Hematopoietic multipotent progenitor cell (in vitro differentiated cells): Measurements from ENCODE around the gene PLPP7. TPM values are rescaled to one million over a fixed set of nuclear protein-coding genes. Genes with fewer than 3 reads are reported as not detected.
A peak's percentile ranks its signal among the peaks of the same experiment; 100 is the strongest.
"Not testable (repeated sequence)": the region's sequence is repeated elsewhere in the genome, so short reads cannot be mapped to it uniquely, and the experiment has no call there.

ENCODE experiments used
- DNase-seq, 3 donors: peaks; one replicate each; pipeline ENCODE4 v3.0.0-alpha.2; 2011 to 2015; ENCODE audit warnings: low read depth in 2 of 3, low spot score in 2 of 3
- total RNA-seq: library from RNA; depleted of rRNA; stranded (reverse); fragments of >200 nt; gene quantifications from one replicate; pipeline ENCODE4 v1.2.3, GENCODE V29; 2012

Gene PLPP7
- total RNA-seq = 5.9 TPM

- no peak for DNase-seq
Measured at GRCh38 chr9:131289301-131290035, at the start of gene PLPP7. Gene PLPP7 (plus strand): TSS chr9:131289723. CDS start chr9:131289998, 275 bp downstream.

- DNase-seq = peak in 1 of 3 donors; percentile 21
Measured at GRCh38 chr9:131240047-131240921, 49.2 kb upstream of the PLPP7 start.

- not testable (repeated sequence) for DNase-seq
Measured at GRCh38 chr9:131244331-131244730, 45.2 kb upstream of the PLPP7 start.

DNA sequence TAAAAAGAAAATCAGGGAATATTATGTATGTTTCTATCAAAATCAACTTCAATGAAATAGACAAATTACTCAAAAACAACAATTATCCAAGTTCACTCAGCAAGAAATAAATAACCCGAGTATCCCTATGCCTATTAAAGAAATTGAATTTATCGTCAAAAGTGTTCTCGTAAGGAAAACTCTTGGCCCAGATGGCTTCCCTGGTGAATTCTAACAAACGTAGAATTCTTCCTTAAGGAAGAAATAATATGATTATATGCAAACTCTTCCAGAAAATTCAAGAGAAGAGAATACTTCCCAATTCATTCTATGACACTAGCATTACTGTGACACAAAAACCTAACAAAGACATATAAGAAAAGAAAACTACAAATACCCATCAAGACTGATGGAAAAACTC, 42.9 kb upstream of the PLPP7 start:
- DNase-seq = no peak

GRCh38 chr9:131252120-131252519, 37.4 kb upstream of the PLPP7 start:
- no peak for DNase-seq

DNA sequence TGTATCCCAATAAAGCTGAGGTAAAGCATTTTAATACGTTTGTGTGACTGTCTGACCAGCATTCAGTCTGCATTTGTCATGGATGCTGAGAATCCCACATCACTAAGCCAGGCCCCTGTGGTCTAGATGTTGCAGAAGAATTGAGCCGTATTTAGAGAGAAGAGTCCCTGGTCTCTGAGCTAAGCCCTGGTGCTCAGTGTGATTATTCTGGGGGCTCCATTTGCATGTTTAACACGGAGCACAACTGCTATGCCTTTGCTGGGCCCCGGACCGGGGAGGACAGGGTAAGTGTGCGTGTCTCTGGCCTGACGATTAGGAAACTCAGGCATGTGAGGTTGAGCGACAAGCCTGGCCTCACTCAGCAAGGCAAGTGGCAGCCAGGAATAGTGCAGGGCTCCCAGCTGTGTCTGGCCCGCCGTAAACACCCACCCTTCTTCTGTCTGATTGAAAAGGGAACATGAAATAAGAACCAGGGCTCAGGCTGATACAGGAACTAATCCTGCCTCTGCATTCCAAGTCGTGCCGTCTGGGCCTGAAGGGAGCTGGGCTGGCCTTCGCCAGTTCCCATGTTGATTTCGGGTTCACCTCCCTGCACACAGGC, 35.5 kb upstream of the PLPP7 start:
- peak in 1 of 3 donors; percentile 65 for DNase-seq

DNA sequence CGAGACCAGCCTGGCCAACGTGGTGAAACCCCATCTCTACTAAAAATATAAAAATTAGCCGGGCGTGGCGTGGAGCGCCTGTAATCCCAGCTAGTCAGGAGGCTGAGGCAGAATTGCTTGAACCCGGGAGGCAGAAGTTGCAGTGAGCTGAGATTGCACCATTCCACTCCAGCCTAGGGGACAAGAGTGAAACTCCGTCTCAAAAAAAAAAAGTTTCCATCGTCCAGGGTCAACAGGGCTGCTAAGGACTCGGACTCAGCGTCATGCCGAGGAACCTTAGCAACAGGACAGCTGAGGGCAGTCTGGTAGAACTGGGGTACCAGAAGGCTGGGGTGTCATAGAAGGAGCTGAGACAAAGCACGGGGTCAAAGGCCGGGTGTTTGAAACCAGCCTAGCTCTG, 34.9 kb upstream of the PLPP7 start:
- no peak for DNase-seq

DNA sequence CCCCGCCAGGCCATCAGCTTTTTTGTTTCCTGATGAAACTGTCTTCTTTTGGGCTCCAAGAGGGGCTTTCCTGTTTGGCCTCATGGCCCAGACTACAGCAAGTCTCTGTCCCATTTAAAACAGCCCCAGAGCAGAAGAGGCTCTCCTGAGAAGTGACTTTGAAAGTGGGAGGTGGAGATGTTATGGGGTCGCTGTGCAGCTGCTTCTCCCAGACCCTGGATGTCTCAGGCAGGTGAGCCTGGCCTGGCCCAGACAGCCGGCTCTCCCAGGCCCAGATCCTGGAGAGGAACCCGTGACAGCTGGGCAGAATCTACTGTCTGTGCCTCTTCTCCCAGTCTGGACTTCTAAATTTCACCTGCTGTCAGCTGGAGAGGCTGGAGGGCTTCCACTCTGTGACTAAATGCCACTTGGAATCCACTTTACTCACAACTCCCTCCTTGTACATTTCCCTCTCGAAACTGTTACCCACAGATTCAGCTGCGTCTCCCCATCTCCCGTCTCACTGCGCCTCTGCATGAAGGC, 33.8 kb upstream of the PLPP7 start:
- no peak for DNase-seq

DNA sequence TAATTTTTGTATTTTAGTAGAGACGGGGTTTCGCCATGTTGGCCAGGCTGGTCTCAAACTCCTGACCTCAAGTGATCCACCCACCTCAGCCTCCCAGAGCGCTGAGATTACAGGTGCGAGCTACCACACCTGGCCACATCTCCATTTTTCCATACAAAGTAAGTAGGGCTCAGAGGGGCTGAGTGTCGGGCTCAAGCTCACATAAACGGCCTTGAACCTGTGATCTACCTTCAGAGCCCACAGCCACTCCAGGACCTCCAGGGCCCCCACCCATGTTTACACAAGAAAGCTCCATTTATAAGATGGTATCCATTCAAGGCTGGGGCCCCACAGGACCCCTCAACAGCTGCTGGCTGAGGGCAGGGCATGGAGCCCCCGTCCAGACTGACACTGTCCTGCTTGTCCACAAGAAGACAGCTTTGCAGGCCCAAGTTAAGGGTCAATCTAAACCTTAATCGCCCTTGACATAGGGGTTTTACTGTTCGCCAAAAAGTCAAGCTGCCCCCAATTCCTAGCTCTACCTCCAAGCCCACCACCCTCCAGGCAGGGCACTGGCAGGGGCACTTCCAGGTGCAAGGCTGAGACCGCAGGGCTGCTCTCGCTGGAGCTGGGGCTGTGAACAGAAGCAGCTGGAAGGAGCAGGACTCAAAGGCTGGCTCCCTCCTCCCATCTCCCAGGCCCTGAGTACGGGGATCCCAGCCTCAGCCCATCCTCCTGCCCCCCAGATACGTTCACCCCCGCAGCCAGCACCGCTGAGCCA, 32.1 kb upstream of the PLPP7 start:
- DNase-seq = no peak

GRCh38 chr9:131258186-131258585, 31.3 kb upstream of the PLPP7 start:
- no peak for DNase-seq

DNA sequence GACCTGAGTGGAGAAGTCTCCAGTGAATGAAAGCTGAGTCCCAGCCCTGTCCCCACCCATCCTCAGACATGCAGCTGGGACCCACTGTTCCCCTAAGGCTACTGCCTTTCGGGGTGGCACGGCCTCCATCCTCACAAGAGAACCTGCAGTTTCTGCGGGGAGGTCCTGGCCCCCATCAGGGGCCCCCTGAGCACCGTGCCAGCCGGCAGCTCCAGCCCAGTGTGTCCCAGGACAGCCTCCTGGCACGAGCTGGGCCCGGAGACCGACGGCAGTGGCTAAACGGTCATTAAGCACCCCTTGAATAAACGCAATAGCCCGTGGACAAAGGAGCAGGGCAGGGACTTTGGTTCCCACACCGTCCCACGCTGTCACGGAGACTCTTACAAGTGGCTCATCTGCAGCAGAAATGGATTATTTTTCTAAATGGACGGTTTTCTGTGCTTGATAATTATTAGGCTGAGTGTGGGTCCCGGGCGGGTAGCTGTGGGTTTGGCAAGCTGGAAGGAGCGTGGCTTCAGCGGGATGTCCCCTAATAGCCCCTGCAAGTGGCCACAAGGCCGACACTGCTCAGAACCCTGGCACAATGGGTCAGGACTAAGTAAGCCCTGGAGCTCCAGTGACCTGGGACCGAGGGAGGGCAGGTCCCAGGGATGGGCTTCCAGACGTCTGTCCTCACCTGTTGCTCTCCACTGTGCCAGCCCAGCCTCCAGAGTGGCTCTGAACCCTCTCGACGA, 30.7 kb upstream of the PLPP7 start:
- DNase-seq = no peak

DNA sequence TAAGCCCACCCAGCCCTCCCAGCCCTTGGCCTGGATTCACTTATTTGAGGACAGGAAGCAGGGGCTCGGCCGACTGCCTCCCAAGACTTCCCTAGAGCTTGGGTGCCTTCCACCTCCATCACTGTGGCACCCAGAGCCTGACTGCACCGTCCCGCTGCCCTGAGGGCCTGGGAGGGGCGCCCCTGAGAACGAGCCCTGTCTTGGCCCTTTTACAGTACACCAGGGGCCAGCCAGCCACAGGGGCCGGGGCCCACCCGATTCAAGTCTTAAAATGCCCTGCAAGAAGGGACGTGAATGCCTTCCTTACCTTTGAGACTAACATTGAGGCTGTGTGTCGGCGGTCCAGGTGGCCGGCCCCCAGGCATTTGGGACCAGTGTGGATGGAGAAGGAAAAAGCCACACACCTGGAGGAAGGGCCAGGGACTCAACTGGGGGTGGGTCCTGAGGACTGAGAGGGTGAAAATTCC, 30.1 kb upstream of the PLPP7 start:
- DNase-seq = no peak

- no peak for DNase-seq
Measured at GRCh38 chr9:131259916-131260597, 29.5 kb upstream of the PLPP7 start.

DNA sequence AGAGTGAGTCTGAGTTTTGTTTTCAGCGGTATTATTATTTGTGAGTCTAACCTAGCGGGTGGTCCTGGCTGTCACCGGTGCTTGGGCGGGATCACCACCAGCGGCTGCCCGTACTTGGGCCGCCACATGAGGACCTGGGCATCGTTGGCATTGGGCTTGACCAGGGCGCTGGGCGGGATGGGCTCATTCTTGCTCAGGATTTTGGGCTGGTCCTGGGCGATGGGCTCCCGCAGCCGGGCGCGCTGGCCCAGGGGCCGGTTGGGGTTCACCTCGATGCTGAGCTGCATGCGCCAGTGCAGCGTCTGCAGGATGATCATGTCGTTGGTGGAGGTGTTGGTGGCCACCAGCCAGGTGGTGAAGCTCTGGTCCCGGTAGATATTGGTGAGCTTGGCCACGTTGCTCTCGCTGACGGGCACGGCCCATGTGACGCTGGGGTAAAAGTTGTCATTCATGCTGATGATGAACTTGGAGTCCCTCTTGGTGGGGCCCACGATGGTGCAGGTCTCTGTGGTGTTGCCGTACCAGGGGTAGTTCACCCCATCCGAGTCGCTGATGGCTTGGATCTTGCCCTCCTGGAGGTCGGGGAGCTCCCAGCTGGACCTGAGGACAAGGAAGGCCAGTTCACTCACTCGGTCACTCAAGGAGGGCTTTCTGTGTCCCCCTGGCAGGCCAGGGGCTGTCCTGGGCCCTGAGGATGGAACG, 28.6 kb upstream of the PLPP7 start:
- no peak for DNase-seq

- DNase-seq = no peak
Measured at GRCh38 chr9:131262327-131263032, 27.0 kb upstream of the PLPP7 start.

DNA sequence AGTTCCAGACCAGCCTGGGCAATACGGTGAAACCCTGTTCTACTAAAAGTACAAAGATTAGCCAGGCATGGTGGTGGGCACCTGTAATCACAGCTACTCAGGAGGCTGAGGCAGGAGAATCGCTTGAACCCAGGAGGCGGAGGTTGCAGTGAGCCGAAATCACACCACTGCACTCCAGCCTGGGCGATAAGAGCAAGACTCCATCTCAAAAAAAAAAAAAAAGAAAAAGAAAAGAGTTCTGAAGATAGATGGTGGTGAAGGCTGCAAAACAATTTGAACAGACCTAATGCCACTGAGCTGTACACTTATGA, 26.5 kb upstream of the PLPP7 start:
- DNase-seq = not testable (repeated sequence)

DNA sequence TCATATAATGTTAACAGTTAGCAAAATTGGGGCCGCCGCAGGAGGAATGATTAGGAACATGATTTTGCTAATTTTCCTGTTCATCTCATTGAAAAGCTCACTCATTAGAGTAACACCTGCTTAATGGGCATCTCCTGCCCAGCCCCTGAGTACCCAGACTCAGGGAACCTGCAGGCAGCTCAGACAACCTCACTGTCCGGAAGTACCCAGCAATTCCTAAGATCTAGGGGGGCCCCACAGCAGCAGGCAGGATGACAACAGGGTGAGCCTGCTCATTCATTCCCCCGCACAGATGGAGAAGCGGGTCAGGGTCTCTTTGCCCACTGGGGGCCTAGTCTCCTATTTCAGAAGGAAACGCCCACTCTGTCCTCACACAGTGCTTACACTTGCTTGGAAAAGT, 25.8 kb upstream of the PLPP7 start:
- no peak for DNase-seq

DNA sequence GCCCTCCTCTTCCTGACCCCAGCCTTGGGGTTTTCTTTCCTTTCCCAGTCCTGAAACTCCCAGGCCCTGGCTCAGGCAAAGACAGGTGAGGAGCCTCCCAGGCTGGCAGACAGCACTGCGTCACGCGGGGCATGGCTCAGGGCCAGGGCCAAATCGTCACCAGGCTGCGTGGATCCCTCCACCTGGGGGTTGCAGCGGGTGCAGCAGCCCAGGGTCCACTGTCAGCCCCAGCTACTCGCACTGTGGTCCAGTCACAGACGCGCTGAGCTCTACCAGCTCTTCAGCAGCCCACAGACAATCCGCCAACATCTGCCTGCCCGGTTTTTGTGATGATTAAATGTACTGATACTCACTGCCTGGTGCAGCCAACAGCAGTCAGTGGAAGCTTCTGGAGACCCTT, 25.3 kb upstream of the PLPP7 start:
- peak in 1 of 3 donors; percentile 25 for DNase-seq
